Stimulated activated naive CD8-positive, alpha-beta T cell treated with anti-CD3 and anti-CD28 coated beads, Interleukin-15, amount 100 ng/mL, for 72 hours (primary cell): ENCODE data around the gene MKLN1.
A peak's percentile ranks its signal among the peaks of the same experiment; 100 is the strongest.
"Not testable (repeated sequence)": the region's sequence is repeated elsewhere in the genome, so short reads cannot be mapped to it uniquely, and the experiment has no call there.

Experiments used
- ATAC-seq: fragments of 150-1000 bp; cut with Tn5 transposase; 2 replicates; pipeline ENCODE4 v1.10.0; 2021; ENCODE audit warnings: mild to moderate bottlenecking, moderate library complexity
- DNase-seq, 2 donors: peaks; one replicate each; pipeline ENCODE4 v3.0.0; 2021 to 2022
- H3K27ac Mint-ChIP-seq, 2 donors: one replicate each; pipeline ENCODE4 v1.8.0; 2022; ENCODE audit warnings: mild to moderate bottlenecking in 2 of 2, mixed read lengths in 2 of 2, moderate library complexity in 2 of 2
- H3K27me3 Mint-ChIP-seq: one replicate; pipeline ENCODE4 v1.8.0; 2022; ENCODE audit warnings: mixed read lengths
- H3K4me1 Mint-ChIP-seq: one replicate; pipeline ENCODE4 v1.8.0; 2022; ENCODE audit warnings: mild to moderate bottlenecking, mixed read lengths
- H3K4me3 Mint-ChIP-seq, 2 donors: one replicate each; pipeline ENCODE4 v1.8.0; 2022; ENCODE audit warnings: mild to moderate bottlenecking in 2 of 2, mixed read lengths in 2 of 2, moderate library complexity in 1 of 2
- H3K9me3 Mint-ChIP-seq, 2 donors: one replicate each; pipeline ENCODE4 v1.8.0; 2022; ENCODE audit warnings: mixed read lengths in 2 of 2

The MKLN1 gene

DNA sequence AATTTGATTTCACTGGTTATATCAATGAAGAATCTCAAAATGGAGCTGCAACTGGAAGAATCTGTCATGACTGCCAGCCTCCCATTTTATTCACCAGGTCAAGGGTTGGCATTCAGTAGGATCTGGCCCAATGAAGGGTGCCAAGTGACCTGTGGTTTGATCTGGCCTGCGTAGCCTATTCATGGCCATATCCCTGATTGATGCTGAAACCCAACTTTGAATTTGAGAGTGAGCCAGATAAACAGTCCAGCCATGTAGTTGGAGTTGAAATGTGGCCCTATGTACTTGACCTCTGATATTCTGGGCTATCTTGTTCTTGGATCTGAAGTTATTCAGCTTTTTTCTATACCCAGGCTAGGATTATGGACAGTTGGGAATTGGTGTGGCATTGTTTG is 1.5 kb downstream of the MKLN1 start:
- H3K27me3 Mint-ChIP-seq = no peaks in the 10 kb centered on the region
- no peaks in the 10 kb centered on the region for H3K9me3 Mint-ChIP-seq
- H3K27ac Mint-ChIP-seq = peak overlapping the region in 1 of 2 donors; percentile 67
- ATAC-seq (no peak), DNase-seq (no peak)
- H3K4me3 Mint-ChIP-seq = peak overlapping the region; percentile 92 to 96
- peaks cover 60% of the 10 kb centered on the region for H3K4me1 Mint-ChIP-seq

DNA sequence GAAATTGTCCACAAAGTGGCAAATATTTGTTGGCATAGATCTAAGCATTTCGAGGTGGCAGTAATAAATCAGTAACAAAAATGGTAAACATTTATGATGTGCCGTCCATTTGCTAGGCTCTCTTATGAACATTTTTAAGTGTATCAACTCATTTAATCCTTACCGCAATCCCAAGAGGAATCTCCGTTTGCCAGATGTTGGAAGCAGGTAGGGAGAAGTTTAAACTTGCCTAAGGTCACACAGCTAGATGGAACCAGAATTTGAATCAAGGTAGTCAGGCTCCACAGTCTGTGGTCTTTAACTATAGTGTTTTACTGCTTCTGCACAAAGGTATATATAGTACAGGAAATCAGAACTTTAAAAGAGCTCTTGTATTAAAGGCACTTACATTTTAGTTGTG is 2.6 kb downstream of the MKLN1 start:
- Mint-ChIP-seq H3K27ac (peak overlapping the region in 1 of 2 donors; percentile 17), H3K9me3 (no peaks in the 10 kb centered on the region), H3K27me3 (no peaks in the 10 kb centered on the region), H3K4me1 (peaks cover 49% of the 10 kb centered on the region), H3K4me3 (peak overlapping the region; percentile 48 to 96)
- ATAC-seq (no peak), DNase-seq (no peak)

DNA sequence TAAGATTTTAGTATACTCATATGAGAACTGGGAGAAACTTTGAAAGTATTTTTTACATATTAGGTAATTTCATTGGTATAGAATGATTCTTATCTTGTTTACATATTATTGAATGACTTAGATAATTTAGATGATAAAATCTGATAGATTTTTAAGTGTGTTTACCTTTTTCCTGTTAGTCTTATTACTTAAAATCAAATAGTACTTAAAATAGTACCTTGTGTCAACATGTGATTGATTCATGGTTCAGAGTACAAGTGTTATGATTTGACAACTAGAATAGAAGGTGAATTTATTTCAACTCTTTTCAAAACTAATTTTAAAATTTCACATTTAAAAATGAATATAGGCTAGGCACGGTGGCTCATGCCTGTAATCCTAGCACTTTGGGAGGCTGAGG is 4.1 kb downstream of the MKLN1 start:
- peaks cover 35% of the 10 kb centered on the region for H3K4me1 Mint-ChIP-seq
- DNase-seq (no peak), ATAC-seq (no peak)
- no peak overlapping the region for H3K27ac Mint-ChIP-seq
- peaks cover 13% of the 10 kb centered on the region in 2 donors for H3K9me3 Mint-ChIP-seq
- H3K4me3 Mint-ChIP-seq = no peak overlapping the region
- no peaks in the 10 kb centered on the region for H3K27me3 Mint-ChIP-seq

DNA sequence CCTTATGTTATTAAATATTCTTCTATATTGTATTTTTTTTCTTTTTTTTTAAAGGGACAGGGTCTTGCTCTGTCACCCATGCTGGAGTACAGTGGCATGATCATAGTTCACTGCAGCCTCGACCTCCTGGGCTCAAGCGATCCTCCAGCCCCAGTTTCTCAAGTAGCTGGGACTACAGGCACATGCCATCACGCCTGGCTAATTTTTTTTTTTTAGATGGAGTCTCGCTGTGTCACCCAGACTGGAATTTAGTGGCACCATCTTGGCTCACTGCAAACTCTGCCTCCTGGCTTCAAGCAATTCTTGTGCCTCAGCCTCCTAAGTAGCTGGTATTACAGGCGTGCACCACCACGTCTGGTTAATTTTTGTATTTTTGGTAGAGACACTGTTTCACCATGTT is 5.1 kb downstream of the MKLN1 start:
- H3K4me1 Mint-ChIP-seq = peaks cover 27% of the 10 kb centered on the region

DNA sequence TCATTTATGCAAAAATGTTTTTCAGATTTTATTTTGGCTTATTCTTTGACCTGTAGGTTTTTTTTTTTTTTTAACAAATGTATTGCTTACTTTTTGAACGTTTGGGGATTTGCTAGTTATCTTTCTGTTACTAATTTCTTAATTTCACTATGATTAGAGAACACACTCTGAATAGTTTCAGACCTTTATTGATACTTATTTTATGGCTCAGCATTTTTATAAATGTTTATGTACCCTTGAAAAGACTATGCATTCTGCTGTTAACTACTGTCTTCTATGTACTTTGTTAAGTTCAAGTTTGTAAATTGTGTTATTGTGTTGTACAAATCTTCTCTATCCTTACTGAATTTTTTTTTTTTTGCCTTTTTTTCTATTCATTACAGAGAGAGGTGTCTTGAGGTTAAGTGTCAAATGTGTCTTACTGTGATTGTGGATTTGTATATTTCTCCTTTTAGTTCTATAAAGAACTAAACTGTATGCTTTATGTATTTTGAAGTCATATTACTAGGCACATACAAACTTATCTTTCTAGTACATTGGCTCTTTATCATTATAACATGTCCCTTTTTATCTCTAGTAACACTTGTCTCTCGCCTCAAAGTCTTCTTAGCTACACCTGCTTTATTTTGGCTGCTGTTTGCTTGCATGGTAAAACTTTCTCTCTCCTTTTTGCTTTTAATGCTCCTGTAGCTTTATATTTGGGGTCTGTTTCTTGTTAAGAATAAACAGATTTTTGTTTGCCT is 8.1 kb downstream of the MKLN1 start:
- no peak for ATAC-seq
- no peak overlapping the region for H3K4me3 Mint-ChIP-seq
- no peaks in the 10 kb centered on the region for H3K27me3 Mint-ChIP-seq
- no peak overlapping the region for H3K27ac Mint-ChIP-seq
- H3K4me1 Mint-ChIP-seq = peaks cover 22% of the 10 kb centered on the region
- peaks cover 21 to 25% of the 10 kb centered on the region in 2 donors for H3K9me3 Mint-ChIP-seq
- no peak for DNase-seq

More for the DNA sequence above, 5.1 kb downstream of the MKLN1 start:
- not testable (repeated sequence) for ATAC-seq, H3K27ac Mint-ChIP-seq, H3K27me3 Mint-ChIP-seq, DNase-seq, H3K4me3 Mint-ChIP-seq
- peaks cover 20 to 21% of the 10 kb centered on the region in 2 donors for H3K9me3 Mint-ChIP-seq

DNA sequence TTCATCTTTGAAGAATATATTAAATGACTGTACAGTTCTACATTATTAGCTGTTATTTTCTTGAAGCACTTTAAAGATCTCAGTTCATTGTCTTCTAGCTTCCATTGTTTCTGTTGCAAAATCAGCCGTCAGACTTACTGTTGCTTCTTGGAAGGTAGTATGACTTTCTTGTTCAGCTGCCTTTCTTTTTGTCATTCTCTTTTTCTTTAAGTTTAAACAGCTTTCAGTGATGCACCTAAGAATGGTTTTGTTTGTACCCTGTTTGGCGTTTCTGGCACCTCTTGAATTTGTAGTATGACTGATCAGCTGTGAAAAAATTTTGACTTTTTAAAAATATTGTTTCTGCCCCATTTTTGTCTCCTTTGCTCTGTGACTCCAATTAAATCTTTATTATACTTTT is 9.3 kb downstream of the MKLN1 start:
- Mint-ChIP-seq H3K27ac (no peak overlapping the region), H3K9me3 (peaks cover 21 to 25% of the 10 kb centered on the region in 2 donors), H3K27me3 (no peaks in the 10 kb centered on the region), H3K4me3 (no peak overlapping the region), H3K4me1 (peaks cover 22% of the 10 kb centered on the region)
- DNase-seq (no peak), ATAC-seq (no peak)

DNA sequence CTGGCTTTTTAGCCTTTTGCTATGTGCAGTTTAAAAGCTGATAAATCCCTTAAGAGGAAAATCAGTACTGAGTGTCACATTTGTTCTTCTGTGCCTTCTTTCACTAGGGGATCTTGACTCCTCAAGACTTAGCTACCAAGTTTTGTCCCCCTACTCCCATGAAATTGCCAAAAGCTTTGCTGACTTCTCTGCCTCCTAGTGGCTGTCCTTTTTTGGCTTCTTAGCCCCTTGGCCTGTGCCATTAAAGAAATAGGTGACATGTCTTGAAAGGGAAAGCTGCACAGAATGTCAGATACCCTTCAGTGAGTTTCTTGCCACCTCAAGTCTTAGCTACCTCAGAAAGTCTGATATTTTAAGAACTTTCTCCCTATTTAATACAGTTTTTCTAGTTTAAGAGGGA is 10.5 kb downstream of the MKLN1 start:
- H3K4me3 Mint-ChIP-seq = no peak overlapping the region
- DNase-seq = no peak

DNA sequence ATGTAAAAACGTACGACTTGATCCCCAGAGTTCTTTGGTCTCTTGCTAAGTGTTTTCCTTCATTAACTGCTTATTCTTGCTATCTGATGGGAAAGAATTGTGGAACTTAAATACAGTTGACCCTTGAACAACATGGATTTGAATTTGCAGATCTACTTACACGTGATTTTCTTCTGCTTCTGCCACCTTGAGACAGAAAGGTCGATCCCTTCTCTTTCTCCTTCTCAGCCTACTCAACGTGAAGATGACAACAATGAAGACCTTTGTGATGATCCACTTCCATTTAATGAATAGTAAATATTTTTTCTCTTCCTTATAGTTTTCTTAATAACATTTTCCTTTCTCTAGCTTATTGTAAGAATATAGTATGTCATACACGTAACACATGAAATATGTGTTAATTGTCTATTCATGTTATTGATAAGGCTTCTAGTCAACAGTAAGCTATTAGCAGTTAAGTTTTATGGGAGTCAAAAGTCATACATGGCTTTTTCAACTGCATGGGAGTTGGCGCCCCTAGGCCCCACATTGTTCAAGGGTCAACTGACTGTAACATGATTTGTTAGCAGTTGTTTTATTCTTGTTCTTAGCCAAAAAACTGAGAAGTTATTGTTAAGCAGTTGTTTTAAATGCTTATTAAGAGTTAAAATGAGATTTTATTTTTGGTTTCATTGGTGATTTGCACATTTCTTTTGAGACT is 11.2 kb downstream of the MKLN1 start:
- H3K9me3 Mint-ChIP-seq = peaks cover 21 to 25% of the 10 kb centered on the region in 2 donors
- H3K4me3 Mint-ChIP-seq = no peak overlapping the region
- H3K27me3 Mint-ChIP-seq = no peaks in the 10 kb centered on the region
- peaks cover 28% of the 10 kb centered on the region for H3K4me1 Mint-ChIP-seq
- peak overlapping the region in 1 of 2 donors; percentile 22 for H3K27ac Mint-ChIP-seq
- no peak for ATAC-seq
- DNase-seq = no peak

More for the DNA sequence above, 10.5 kb downstream of the MKLN1 start:
- H3K27me3 Mint-ChIP-seq = no peaks in the 10 kb centered on the region
- H3K27ac Mint-ChIP-seq = no peak overlapping the region
- no peak for ATAC-seq
- H3K4me1 Mint-ChIP-seq = peaks cover 28% of the 10 kb centered on the region
- peaks cover 21 to 25% of the 10 kb centered on the region in 2 donors for H3K9me3 Mint-ChIP-seq

DNA sequence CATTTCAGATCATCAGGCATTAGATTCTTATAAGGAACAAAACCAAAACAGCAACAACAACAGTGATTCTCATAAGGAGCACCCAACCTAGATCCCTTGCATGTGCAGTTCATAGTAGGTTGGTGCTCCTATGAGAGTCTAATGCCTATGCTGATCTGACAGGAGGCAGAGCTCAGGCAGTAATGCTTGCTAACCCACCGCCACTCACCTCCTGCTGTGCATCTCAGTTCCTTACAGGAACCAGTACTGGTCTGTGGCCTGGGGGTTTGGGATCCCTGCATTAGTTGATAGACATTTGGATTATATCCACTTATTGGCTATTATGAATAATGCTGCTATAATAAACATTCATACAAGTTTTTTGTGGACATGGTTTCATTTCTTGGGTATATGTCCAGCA is 14.0 kb downstream of the MKLN1 start:
- Mint-ChIP-seq H3K27ac (no peak overlapping the region), H3K27me3 (no peaks in the 10 kb centered on the region), H3K4me1 (peaks cover 31% of the 10 kb centered on the region)

DNA sequence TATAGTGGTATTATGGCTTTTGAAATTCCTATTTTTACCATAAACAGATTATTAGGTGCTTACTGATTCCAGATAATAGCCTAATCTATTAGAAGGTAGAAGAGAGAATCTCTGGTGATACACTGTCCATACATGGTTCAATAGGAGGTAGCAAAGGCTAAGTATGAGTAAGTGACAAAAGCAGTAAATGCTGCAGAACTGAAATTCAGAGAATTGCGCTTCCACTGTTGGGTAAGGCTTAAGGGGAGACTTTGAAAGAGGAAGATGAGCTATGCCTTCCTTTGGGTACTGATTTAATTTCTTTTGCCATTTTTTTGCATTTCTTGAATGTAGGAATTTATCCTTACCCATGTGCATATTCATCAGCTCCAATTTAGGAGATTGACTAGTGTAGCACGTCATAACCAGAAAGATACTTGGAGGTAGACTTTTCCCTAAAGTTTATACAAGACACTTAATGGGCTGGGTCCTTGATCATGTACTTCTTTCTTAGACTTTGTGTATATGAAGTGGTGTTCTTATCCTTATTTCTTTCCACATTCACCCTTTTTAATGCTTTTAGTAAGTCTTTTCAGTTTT is 15.3 kb downstream of the MKLN1 start:
- Mint-ChIP-seq H3K9me3 (peaks cover 0 to 4% of the 10 kb centered on the region in 2 donors), H3K4me1 (peaks cover 41% of the 10 kb centered on the region)

More for the DNA sequence above, 14.0 kb downstream of the MKLN1 start:
- no peak for ATAC-seq
- no peak for DNase-seq
- Mint-ChIP-seq H3K4me3 (no peak overlapping the region), H3K9me3 (peaks cover 9 to 13% of the 10 kb centered on the region in 2 donors)

DNA sequence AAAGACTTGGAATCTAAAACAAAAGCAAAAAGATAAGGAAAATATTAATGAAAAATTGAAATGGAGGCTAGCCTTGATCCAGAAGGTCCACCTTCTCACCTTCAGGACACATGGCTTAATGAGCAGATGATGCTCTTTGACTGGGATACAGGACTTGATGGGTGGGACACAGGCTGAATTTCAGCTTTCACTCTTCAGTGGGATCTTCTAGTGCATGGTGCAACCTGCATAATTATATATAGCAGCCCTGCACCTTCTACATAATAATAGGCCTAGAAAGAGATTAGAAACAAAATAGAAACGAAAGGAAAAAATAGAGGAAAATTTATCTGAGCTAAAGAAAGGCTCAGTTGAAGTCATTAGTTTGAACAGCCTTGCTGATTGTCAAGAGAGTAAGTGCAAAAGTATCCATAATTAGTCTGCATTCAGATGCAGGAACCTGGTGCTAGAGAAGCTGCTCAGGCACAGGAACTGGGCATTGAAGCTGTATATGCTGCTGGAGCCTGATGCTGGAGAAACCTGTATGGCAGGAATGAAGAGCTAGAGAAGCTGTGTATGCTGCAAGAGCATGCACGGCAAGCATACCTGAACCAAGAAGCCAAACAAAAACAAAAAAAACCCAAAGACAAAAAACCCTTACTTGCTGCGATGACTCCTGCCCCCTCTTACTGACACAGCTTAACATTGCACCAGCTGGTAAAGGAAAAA is 19.4 kb downstream of the MKLN1 start:
- DNase-seq (no peak), ATAC-seq (no peak)
- Mint-ChIP-seq H3K4me1 (peaks cover 24% of the 10 kb centered on the region), H3K4me3 (no peak overlapping the region), H3K27ac (peak overlapping the region in 1 of 2 donors; percentile 15), H3K9me3 (peaks cover 0 to 4% of the 10 kb centered on the region in 2 donors), H3K27me3 (no peaks in the 10 kb centered on the region)

More for the DNA sequence above, 15.3 kb downstream of the MKLN1 start:
- ATAC-seq (no peak), DNase-seq (no peak)
- no peak overlapping the region for H3K4me3 Mint-ChIP-seq
- no peaks in the 10 kb centered on the region for H3K27me3 Mint-ChIP-seq
- no peak overlapping the region for H3K27ac Mint-ChIP-seq

DNA sequence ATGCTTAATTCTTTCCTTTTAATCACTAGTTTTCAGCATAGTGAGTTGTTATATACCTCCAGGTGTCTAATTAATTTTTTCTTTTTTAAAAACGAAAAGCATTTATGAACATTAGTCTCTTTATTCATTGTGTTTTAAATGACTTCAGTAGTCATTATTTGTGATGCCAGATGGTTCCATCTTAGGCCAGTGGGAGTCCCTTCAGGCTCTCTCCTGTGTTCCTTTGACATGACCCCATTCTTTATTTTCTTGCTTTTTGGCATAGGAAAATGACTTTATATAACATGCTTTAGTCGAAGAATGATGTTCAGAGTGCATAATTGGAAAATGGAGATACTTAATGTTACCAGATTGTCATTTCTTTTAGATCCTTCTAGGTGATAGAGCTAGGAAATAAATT is 24.4 kb downstream of the MKLN1 start:
- Mint-ChIP-seq H3K4me3 (no peak overlapping the region), H3K27me3 (no peaks in the 10 kb centered on the region), H3K27ac (no peak overlapping the region), H3K9me3 (peaks cover 0 to 4% of the 10 kb centered on the region in 2 donors), H3K4me1 (peaks cover 46% of the 10 kb centered on the region)
- ATAC-seq = no peak
- no peak for DNase-seq

DNA sequence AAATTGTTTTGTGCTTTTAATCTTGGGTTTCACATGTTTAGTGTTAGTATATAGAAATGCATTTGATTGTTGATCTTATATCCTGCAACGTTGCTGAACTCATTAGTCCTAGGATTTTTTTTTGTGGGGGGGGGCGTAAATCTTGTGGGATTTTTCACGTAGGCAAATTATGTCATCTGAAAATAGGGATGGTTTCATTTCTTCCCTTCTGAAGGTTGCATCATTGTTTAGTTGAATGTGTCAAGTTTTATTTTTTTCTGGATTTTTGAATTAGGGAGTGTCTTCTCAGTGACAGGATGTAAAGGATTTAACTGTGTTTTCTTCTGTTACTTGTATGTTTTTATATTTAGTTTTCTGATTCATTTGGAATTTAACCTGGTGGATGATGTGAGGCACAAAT is 26.7 kb downstream of the MKLN1 start:
- Mint-ChIP-seq H3K9me3 (peaks cover 0 to 4% of the 10 kb centered on the region in 2 donors), H3K27me3 (no peaks in the 10 kb centered on the region), H3K4me3 (no peak overlapping the region), H3K27ac (no peak overlapping the region), H3K4me1 (peaks cover 59% of the 10 kb centered on the region)
- ATAC-seq = no peak
- DNase-seq = no peak

DNA sequence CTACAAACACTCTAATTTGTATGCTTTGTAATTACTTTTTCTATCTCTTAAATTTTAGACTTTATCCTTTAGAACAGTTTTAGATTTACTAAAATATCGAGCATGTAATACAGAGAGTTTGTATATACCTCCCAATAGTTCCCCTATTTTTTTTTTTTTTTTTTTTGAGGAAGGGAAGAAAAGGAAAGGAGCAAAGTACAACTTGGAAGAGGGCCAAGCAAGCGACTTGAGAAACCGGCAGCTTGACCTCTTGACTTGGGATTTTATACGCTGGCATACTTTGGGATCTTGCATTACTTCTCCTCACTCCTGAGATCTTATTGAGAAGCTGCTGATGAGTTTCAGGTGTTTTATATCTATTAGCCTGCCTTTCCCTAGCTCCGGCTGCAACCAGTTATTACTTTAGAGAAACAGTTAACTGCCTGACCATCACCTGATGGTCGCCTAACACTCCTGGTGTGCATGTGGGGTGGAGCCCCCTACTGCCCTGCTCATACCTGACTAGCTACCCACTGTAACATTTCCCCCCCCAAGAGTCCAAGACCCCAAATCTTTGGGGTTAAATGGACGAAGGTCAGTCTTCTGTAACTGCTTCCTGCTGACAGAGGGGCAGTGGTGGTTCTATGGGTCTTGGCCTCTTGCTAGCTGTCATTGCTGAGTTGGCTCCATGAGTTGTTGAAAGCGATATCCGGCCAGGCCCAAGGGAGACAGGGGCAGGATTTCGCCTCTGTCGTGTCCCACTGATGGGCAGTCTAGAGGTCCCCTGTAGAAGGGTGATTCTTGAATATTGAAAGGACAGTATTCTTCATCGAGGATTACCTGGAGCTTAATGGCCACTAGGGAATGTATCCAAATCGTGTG is 28.5 kb downstream of the MKLN1 start:
- H3K27me3 Mint-ChIP-seq = no peaks in the 10 kb centered on the region
- ATAC-seq (no peak), DNase-seq (no peak)
- H3K27ac Mint-ChIP-seq = peak overlapping the region in 1 of 2 donors; percentile 13
- peaks cover 75% of the 10 kb centered on the region for H3K4me1 Mint-ChIP-seq
- no peak overlapping the region for H3K4me3 Mint-ChIP-seq
- H3K9me3 Mint-ChIP-seq = no peaks in the 10 kb centered on the region
